SK-N-SH treated with all-trans-retinoic acid at 6 μM for 48 hours (cell line): ENCODE results near the gene ALAS1.

ENCODE experiments used
- ATAC-seq: fragments of 200-7000 bp; cut with Tn5 transposase; 3 replicates; pipeline ENCODE4 v1.9.1; 2020; ENCODE audit warnings: mild to moderate bottlenecking, moderate library complexity
- ARNTL ChIP-seq: fragments of 450-650 bp; formaldehyde crosslinking; IDR thresholded peaks from 2 replicates; pipeline ENCODE4 v1.5.0; 2020; ENCODE audit warnings: low read depth, mild to moderate bottlenecking, moderate library complexity, borderline replicate concordance
- BACH2 ChIP-seq: fragments of 250-450 bp; sonication (Bioruptor Pico); IDR thresholded peaks from 2 replicates; pipeline ENCODE4 v1.9.0; 2021; ENCODE audit warnings: mild to moderate bottlenecking, borderline replicate concordance
- CSDC2 ChIP-seq: fragments of 250-450 bp; sonication (Bioruptor Pico); IDR thresholded peaks from 2 replicates; pipeline ENCODE4 v1.5.0; 2020; ENCODE audit warnings: mild to moderate bottlenecking, moderate library complexity
- ESRRG ChIP-seq: fragments of 250-450 bp; sonication (Bioruptor Pico); IDR thresholded peaks from 2 replicates; pipeline ENCODE4 v1.6.1; 2021; ENCODE audit warnings: mild to moderate bottlenecking
- GLIS3 ChIP-seq: fragments of 250-450 bp; sonication (Bioruptor Pico); IDR thresholded peaks from 2 replicates; pipeline ENCODE4 v1.5.0; 2020; ENCODE audit warnings: mild to moderate bottlenecking, moderate library complexity
- ISL1 ChIP-seq: fragments of 250-450 bp; sonication (Bioruptor Pico); IDR thresholded peaks from 2 replicates; pipeline ENCODE4 v2.1.2; 2022; ENCODE audit warnings: mild to moderate bottlenecking, moderate library complexity
- OSR1 ChIP-seq: fragments of 250-450 bp; sonication (Bioruptor Pico); IDR thresholded peaks from 2 replicates; pipeline ENCODE4 v1.8.0; 2022; ENCODE audit warnings: moderate library complexity, mild to moderate bottlenecking, inconsistent platforms
- PATZ1 ChIP-seq: fragments of 250-450 bp; sonication (Bioruptor Pico); IDR thresholded peaks from 2 replicates; pipeline ENCODE4 v1.8.0; 2020; ENCODE audit warnings: mild to moderate bottlenecking, moderate library complexity, borderline replicate concordance
- PPARA ChIP-seq: fragments of 250-450 bp; sonication (Bioruptor Pico); IDR thresholded peaks from 2 replicates; pipeline ENCODE4 v1.5.0; 2020; ENCODE audit warnings: mild to moderate bottlenecking, borderline replicate concordance
- RARB ChIP-seq: fragments of 250-450 bp; sonication (Bioruptor Pico); IDR thresholded peaks from 2 replicates; pipeline ENCODE4 v1.8.0; 2021; ENCODE audit warnings: mild to moderate bottlenecking, moderate library complexity
- SNAI2 ChIP-seq: fragments of 250-450 bp; sonication (Bioruptor Pico); IDR thresholded peaks from 2 replicates; pipeline ENCODE4 v1.5.0; 2020; ENCODE audit warnings: mild to moderate bottlenecking, moderate library complexity
- TCF4 ChIP-seq: fragments of 250-450 bp; sonication (Bioruptor Pico); IDR thresholded peaks from 2 replicates; pipeline ENCODE4 v1.8.0; 2021; ENCODE audit warnings: mild to moderate bottlenecking, moderate library complexity, borderline replicate concordance
- TOX ChIP-seq: fragments of 250-450 bp; sonication (Bioruptor Pico); IDR thresholded peaks from 2 replicates; pipeline ENCODE4 v1.8.0; 2021; ENCODE audit warnings: mild to moderate bottlenecking, moderate library complexity, borderline replicate concordance
- ZFP30 ChIP-seq: fragments of 450-650 bp; formaldehyde crosslinking; IDR thresholded peaks from 2 replicates; pipeline ENCODE4 v1.5.0; 2022; ENCODE audit warnings: mild to moderate bottlenecking, moderate library complexity
- ZNF70 ChIP-seq: fragments of 450-650 bp; formaldehyde crosslinking; IDR thresholded peaks from 2 replicates; pipeline ENCODE4 v1.5.0; 2020; ENCODE audit warnings: mild to moderate bottlenecking, moderate library complexity
- ZNF8 ChIP-seq: fragments of 450-650 bp; formaldehyde crosslinking; IDR thresholded peaks from 2 replicates; pipeline ENCODE4 v1.5.0; 2020; ENCODE audit warnings: mild to moderate bottlenecking, moderate library complexity
- TF ChIP-seq, protein P1 (sequence below): fragments of 250-450 bp; sonication (Bioruptor Pico); IDR thresholded peaks from 2 replicates; pipeline ENCODE4 v1.5.1; 2021; ENCODE audit warnings: mild to moderate bottlenecking, moderate library complexity
- TF ChIP-seq, protein P2 (sequence below): fragments of 250-450 bp; sonication (Bioruptor Pico); IDR thresholded peaks from 2 replicates; pipeline ENCODE4 v1.8.0; 2021; ENCODE audit warnings: low read depth, mild to moderate bottlenecking, moderate library complexity, borderline replicate concordance
- TF ChIP-seq, protein P3 (sequence below): fragments of 250-450 bp; sonication (Bioruptor Pico); IDR thresholded peaks from 2 replicates; pipeline ENCODE4 v1.5.1; 2020; ENCODE audit warnings: low read depth, mild to moderate bottlenecking, moderate library complexity
- TF ChIP-seq, protein P4 (sequence below): fragments of 250-450 bp; sonication (Bioruptor Pico); IDR thresholded peaks from 2 replicates; pipeline ENCODE4 v1.5.0; 2020; ENCODE audit warnings: mild to moderate bottlenecking, moderate library complexity

The ALAS1 gene

GRCh38 chr3:52195823-52196331 lies 2.1 kb upstream of the ALAS1 start:
- no peak for TF ChIP-seq TOX
- no peak for TF ChIP-seq GLIS3
- TF ChIP-seq, protein P1, sequence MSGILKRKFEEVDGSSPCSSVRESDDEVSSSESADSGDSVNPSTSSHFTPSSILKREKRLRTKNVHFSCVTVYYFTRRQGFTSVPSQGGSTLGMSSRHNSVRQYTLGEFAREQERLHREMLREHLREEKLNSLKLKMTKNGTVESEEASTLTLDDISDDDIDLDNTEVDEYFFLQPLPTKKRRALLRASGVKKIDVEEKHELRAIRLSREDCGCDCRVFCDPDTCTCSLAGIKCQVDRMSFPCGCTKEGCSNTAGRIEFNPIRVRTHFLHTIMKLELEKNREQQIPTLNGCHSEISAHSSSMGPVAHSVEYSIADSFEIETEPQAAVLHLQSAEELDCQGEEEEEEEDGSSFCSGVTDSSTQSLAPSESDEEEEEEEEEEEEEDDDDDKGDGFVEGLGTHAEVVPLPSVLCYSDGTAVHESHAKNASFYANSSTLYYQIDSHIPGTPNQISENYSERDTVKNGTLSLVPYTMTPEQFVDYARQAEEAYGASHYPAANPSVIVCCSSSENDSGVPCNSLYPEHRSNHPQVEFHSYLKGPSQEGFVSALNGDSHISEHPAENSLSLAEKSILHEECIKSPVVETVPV (CRISPR knock-in tag): no peak
- TF ChIP-seq ISL1 (CRISPR knock-in tag): no peak
- no peak for TF ChIP-seq RARB (CRISPR knock-in tag)
- TF ChIP-seq, protein P2, sequence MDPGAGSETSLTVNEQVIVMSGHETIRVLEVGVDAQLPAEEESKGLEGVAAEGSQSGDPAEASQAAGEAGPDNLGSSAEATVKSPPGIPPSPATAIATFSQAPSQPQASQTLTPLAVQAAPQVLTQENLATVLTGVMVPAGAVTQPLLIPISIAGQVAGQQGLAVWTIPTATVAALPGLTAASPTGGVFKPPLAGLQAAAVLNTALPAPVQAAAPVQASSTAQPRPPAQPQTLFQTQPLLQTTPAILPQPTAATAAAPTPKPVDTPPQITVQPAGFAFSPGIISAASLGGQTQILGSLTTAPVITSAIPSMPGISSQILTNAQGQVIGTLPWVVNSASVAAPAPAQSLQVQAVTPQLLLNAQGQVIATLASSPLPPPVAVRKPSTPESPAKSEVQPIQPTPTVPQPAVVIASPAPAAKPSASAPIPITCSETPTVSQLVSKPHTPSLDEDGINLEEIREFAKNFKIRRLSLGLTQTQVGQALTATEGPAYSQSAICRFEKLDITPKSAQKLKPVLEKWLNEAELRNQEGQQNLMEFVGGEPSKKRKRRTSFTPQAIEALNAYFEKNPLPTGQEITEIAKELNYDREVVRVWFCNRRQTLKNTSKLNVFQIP: no peak
- no peak for ATAC-seq

- no peak for TF ChIP-seq GLIS3
- TF ChIP-seq, protein P1 (CRISPR knock-in tag): no peak
- no peak for TF ChIP-seq ZNF8 (CRISPR knock-in tag)
- TF ChIP-seq, protein P3, sequence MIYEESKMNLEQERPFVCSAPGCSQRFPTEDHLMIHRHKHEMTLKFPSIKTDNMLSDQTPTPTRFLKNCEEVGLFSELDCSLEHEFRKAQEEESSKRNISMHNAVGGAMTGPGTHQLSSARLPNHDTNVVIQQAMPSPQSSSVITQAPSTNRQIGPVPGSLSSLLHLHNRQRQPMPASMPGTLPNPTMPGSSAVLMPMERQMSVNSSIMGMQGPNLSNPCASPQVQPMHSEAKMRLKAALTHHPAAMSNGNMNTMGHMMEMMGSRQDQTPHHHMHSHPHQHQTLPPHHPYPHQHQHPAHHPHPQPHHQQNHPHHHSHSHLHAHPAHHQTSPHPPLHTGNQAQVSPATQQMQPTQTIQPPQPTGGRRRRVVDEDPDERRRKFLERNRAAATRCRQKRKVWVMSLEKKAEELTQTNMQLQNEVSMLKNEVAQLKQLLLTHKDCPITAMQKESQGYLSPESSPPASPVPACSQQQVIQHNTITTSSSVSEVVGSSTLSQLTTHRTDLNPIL (CRISPR knock-in tag): no peak
- TF ChIP-seq PPARA: no peak
- no peak for TF ChIP-seq ARNTL (CRISPR knock-in tag)
- no peak for TF ChIP-seq OSR1 (CRISPR knock-in tag)
- TF ChIP-seq SNAI2 (CRISPR knock-in tag): no peak
- TF ChIP-seq ESRRG (CRISPR knock-in tag): no peak
- TF ChIP-seq ZFP30: no peak
- TF ChIP-seq CSDC2 (CRISPR knock-in tag): no peak
- TF ChIP-seq, protein P4, sequence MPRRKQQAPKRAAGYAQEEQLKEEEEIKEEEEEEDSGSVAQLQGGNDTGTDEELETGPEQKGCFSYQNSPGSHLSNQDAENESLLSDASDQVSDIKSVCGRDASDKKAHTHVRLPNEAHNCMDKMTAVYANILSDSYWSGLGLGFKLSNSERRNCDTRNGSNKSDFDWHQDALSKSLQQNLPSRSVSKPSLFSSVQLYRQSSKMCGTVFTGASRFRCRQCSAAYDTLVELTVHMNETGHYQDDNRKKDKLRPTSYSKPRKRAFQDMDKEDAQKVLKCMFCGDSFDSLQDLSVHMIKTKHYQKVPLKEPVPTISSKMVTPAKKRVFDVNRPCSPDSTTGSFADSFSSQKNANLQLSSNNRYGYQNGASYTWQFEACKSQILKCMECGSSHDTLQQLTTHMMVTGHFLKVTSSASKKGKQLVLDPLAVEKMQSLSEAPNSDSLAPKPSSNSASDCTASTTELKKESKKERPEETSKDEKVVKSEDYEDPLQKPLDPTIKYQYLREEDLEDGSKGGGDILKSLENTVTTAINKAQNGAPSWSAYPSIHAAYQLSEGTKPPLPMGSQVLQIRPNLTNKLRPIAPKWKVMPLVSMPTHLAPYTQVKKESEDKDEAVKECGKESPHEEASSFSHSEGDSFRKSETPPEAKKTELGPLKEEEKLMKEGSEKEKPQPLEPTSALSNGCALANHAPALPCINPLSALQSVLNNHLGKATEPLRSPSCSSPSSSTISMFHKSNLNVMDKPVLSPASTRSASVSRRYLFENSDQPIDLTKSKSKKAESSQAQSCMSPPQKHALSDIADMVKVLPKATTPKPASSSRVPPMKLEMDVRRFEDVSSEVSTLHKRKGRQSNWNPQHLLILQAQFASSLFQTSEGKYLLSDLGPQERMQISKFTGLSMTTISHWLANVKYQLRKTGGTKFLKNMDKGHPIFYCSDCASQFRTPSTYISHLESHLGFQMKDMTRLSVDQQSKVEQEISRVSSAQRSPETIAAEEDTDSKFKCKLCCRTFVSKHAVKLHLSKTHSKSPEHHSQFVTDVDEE: no peak
- TF ChIP-seq ZNF70 (CRISPR knock-in tag): no peak
- TF ChIP-seq RARB (CRISPR knock-in tag): no peak
- no peak for TF ChIP-seq BACH2 (CRISPR knock-in tag)
- TF ChIP-seq, protein P2: no peak
- TF ChIP-seq, all 23 proteins: peak for 0
- no peak for ATAC-seq
Observed at GRCh38 chr3:52196977-52197376, 983 bp upstream of the ALAS1 start.

GRCh38 chr3:52197499-52197841 lies 490 bp upstream of the ALAS1 start:
- no peak for TF ChIP-seq ZNF8 (CRISPR knock-in tag)
- TF ChIP-seq TCF4 (CRISPR knock-in tag): no peak
- TF ChIP-seq CSDC2 (CRISPR knock-in tag): no peak
- TF ChIP-seq PATZ1: no peak
- ATAC-seq: no peak; the same call in 2 of the 3 replicates
